NCI-H446 treated with DMSO at 0.1 percent for 48 hours (cell line): ENCODE results near the gene UCP3.

Source experiments
- DNase-seq: peaks from one replicate; lab custom pipeline; 2025; lab: John Stamatoyannopoulos, UW

The UCP3 gene

GRCh38 chr11:74008373-74009229 lies at the start of gene UCP3:
TSS of gene UCP3 (minus strand) at chr11:74009085. CDS start at chr11:74007042, 2,043 bp downstream.
- DNase-seq: no peak

DNA sequence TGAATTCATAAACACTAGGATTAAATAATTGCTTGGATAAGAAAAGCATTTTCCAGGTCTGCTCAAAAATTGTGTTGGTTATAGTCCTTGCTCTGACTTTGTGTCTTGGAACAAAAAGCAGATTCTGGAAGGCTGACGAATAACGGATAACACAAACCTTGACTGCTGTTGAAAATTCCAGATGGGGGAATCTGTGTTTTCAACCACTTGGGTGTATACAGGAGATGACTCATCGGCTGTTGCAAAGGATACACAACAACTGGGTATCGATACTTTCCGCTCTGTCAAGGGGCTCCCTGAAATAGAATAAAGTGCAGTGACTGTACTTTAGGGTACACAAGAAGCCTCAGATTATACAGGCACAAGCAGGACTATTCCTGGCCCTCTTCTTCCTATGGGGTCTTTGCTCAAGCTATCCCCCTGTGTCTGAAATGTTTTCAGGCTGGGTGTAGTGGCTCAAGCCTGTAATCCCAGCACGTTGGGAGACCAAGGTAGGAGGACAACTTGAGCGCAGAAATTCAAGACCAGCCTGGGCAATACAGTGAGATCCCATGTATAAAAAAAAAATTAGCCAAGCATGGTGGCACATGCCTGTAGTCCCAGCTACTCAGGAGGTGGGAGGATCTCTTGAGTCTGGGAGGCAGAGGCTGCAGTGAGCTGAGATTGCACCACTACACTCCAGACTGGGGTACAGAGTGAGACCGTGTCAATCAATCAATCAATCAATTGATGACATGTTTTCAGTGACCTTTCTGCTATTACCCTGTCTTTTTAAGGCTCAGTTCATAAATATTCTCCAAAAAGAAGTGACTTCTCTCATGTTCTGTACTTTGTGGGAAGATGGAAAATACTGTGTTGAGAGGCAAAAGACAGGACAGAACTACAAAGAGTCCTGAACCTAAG lies 48.6 kb upstream of the UCP3 start:
- no peak for DNase-seq

GRCh38 chr11:74055938-74056337 lies 47.1 kb upstream of the UCP3 start:
- no peak for DNase-seq

DNA sequence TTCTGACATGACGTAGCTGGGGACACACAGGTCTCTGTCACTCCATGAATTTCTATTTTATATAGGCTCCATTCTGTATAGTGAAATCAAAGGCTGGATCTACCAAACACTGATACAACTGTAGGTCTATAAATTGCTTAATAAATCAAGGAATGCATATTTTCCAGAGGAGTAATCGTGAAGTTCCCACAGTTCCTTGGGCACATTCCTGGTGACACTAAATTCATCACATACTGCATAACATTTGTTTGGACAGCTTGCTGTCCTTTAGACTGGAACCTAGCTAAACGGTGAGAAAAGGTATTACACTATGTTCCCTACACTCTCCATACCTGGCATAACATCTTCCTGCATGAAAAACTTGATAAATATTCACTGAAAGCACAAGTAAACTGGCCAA lies 41.6 kb upstream of the UCP3 start:
- DNase-seq: no peak

- no peak for DNase-seq
Observed at GRCh38 chr11:74048993-74049392, 40.1 kb upstream of the UCP3 start.

- DNase-seq: no peak
Observed at GRCh38 chr11:74044538-74044937, 35.7 kb upstream of the UCP3 start.

DNA sequence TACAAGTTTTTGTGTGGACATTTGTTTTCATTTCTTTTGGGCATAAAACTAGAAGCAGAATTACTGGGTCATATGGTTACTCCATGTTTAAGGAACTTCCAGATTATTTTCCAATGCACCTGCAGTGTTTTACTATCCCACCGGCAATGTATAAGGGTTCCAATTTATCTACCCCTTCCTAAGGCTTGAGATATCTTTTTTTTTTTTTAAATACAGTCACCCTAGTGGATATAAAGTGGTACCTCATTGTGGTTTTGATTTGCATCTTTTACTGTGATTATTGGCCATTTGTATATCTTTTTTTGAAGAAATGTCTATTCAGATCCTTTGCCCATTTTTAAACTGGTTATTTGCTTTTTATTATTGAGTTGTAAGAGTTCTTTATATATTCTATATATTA lies 34.6 kb upstream of the UCP3 start:
- DNase-seq: no peak

DNA sequence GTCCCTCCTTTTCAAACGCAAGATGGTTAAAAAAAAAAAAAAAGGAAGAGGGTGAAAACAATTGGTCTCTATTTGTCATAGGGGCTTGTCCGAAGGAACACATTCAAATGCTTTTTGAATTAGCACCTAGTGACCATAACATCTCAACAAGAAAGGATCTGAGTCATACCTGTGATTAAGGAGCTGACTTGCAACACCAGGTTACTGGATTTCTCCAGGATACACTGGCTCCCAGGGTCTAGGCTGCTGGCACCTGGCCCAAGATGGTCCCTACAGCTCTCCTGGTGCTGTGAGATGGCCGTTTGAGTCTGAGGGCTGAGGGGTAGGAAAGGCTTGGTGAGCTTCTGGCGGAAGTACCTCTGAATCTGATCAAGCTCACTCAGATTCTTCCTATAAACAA lies 28.4 kb upstream of the UCP3 start:
- DNase-seq: no peak

- DNase-seq: no peak
Observed at GRCh38 chr11:74035264-74035663, 26.4 kb upstream of the UCP3 start.

DNA sequence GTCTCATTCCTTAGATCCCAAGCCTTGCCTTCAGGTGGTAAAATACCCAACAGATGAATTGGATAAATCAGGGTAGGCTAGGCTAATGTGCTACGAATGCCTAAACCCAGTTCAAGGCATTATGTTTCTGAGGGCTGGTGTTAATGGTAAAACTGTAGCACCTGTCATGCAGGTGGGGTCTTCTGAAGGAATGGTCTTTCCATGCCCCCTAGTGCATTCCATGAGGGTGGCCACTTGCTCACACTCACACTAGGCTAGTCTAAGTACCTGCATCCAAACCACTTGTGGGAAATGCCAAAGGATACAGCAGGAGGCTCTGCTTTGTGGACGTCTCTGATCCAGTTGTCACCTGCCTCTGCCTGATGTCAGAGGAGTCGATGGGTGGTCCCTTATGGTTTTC lies 24.2 kb upstream of the UCP3 start:
- DNase-seq: no peak

DNA sequence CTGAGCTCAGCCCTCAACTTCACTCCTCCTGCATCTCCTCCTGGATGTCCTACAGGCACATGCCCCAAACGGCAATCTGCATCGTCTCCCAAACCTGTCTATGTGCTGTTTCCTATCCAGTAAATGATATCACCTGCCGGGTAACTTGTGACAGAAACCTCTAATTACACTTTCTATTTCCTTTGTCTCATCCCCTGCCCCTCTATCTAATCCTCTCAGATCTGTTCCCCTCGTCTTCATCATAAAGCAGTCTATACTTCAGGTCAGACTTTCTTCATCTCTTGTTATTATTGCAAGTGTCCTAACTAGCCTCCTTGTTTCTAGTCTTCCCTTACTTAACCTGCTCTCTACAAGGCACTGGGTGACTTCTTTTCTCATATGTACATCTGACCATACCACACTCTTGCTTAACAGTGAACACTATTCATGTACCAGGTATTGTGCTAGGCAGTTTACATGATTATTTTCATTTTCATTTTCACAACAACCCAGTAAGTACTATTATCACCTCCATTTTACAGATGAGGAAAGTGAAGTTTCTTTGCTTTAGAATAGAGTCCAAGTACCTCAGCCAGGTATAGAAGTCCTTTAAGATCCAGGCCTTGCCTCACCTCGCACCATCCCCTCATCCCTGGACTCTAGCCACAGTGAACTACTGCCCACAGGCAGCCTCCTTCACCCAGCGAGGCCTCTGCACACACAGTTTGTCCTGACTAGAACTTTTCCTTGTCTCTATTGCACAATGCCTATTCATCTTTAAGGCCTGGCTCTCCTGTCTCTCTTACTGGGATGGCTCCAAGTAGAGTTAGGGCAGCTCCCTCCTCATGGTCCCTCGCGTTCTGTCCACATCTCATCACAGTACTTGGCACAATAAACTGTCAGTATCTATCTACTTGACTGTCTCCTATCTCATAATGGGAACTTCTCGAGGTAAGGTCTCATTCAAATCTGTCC lies 22.1 kb upstream of the UCP3 start:
- no peak for DNase-seq

GRCh38 chr11:74025467-74026166 lies 16.7 kb upstream of the UCP3 start:
- DNase-seq: no peak

- DNase-seq: no peak
Observed at GRCh38 chr11:74024261-74025029, 15.6 kb upstream of the UCP3 start.

- no peak for DNase-seq
Observed at GRCh38 chr11:74023276-74023675, 14.4 kb upstream of the UCP3 start.

- no peak for DNase-seq
Observed at GRCh38 chr11:74022546-74022945, 13.7 kb upstream of the UCP3 start.

GRCh38 chr11:74021998-74022397 lies 13.1 kb upstream of the UCP3 start:
- DNase-seq: no peak

- DNase-seq: no peak
Observed at GRCh38 chr11:74020539-74020938, 11.7 kb upstream of the UCP3 start.

GRCh38 chr11:74019860-74020259 lies 11.0 kb upstream of the UCP3 start:
- no peak for DNase-seq

- DNase-seq: no peak
Observed at GRCh38 chr11:74019104-74019738, 10.3 kb upstream of the UCP3 start.
